ENCODE data around the gene KRTAP9-3.
"Not testable (repeated sequence)": the region's sequence is repeated elsewhere in the genome, so short reads cannot be mapped to it uniquely, and the experiment has no call there.

Gene KRTAP9-3, protein sequence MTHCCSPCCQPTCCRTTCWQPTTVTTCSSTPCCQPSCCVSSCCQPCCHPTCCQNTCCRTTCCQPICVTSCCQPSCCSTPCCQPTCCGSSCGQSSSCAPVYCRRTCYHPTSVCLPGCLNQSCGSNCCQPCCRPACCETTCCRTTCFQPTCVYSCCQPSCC

DNA sequence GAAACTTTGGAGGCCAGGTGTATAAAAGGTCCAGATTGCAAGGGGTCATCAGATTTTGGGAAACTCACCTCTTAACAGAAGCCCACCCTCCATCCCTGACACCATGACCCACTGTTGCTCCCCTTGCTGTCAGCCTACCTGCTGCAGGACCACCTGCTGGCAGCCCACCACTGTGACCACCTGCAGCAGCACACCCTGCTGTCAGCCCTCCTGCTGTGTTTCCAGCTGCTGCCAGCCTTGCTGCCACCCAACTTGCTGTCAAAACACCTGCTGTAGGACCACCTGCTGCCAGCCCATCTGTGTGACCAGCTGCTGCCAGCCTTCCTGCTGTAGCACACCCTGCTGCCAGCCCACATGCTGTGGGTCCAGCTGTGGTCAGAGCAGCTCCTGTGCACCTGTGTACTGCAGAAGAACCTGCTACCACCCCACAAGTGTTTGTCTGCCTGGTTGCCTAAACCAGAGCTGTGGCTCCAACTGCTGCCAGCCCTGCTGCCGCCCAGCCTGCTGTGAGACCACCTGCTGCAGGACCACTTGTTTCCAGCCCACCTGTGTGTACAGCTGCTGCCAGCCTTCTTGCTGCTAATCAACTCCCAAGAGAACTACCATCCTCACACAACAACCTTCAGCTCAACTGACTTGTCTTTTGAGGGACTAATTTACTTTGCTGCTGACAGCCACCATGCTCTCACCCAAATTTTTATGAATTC is at the start of gene KRTAP9-3:
Gene KRTAP9-3 (plus strand): TSS at position 51 of the 707 bp plus-strand sequence. CDS start 53 bp downstream, at position 104.
- H3K27ac ChIP-seq; H3K36me3 ChIP-seq; H3K27me3 ChIP-seq; H3K4me3 ChIP-seq; H3K4me1 ChIP-seq; DNase-seq; intact Hi-C loops (cut with DNase I; ENCODE audit: low total_unique reads); H3K9me3 ChIP-seq: not testable (repeated sequence)

DNA sequence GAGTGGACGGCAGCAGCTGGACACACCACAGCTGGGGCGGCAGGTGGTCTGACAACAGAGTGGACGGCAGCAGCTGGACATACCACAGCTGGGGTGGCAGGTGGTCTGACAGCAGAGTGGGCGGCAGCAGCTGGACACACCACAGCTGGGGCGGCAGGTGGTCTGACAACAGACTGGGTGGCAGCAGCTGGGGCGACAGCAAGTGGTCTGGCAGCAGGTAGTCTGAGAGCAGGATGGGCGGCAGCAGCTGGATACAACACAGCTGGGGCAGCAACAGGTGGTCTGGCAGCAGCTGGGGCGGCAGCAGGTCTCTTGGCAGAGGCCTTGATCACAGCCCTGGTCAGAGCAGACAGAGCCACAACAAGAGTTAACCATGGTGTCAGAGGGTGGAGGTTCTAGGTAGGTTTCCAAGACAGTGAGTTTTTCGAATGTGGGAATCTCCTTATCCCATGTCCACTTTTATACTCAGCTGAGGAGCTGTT is 47.7 kb upstream of the KRTAP9-3 start, which contains the start of gene KRTAP4-1:
Gene KRTAP4-1 (minus strand): TSS at position 432 of the 482 bp plus-strand sequence. CDS start 57 bp downstream, at position 375.
- H3K4me3 ChIP-seq: no peak within 1 kb of the TSS
- intact Hi-C loops (cut with DNase I; ENCODE audit: low total_unique reads): no loop called here
- H3K36me3 ChIP-seq: no peaks in the 10 kb centered on the region
- no peak for DNase-seq
- H3K27ac ChIP-seq: no peak within 1 kb of the TSS
- no peaks in the 10 kb centered on the region for H3K9me3 ChIP-seq
- H3K4me1 ChIP-seq: no peaks in the 10 kb centered on the region
- TF ChIP-seq, protein P1, sequence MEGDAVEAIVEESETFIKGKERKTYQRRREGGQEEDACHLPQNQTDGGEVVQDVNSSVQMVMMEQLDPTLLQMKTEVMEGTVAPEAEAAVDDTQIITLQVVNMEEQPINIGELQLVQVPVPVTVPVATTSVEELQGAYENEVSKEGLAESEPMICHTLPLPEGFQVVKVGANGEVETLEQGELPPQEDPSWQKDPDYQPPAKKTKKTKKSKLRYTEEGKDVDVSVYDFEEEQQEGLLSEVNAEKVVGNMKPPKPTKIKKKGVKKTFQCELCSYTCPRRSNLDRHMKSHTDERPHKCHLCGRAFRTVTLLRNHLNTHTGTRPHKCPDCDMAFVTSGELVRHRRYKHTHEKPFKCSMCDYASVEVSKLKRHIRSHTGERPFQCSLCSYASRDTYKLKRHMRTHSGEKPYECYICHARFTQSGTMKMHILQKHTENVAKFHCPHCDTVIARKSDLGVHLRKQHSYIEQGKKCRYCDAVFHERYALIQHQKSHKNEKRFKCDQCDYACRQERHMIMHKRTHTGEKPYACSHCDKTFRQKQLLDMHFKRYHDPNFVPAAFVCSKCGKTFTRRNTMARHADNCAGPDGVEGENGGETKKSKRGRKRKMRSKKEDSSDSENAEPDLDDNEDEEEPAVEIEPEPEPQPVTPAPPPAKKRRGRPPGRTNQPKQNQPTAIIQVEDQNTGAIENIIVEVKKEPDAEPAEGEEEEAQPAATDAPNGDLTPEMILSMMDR (IDR thresholded peaks at IDR 0.05): no peak
- H3K27me3 ChIP-seq: peaks cover 0 to 10% of the 10 kb centered on the region in 2 donors

- Histone ChIP-seq H3K9me3 (no peaks in the 10 kb centered on the region), H3K27ac (no peak overlapping the region), H3K36me3 (no peaks in the 10 kb centered on the region), H3K27me3 (peaks cover 0 to 12% of the 10 kb centered on the region in 2 donors), H3K4me3 (no peak overlapping the region), H3K4me1 (no peaks in the 10 kb centered on the region)
- DNase-seq: no peak
- TF ChIP-seq, protein P1 (IDR thresholded peaks at IDR 0.05): no peak
- intact Hi-C loops (cut with DNase I; ENCODE audit: low total_unique reads): no loop called here
Measured at GRCh38 chr17:41185001-41185400, 47.2 kb upstream of the KRTAP9-3 start.

GRCh38 chr17:41186872-41187271 is 45.4 kb upstream of the KRTAP9-3 start:
- intact Hi-C loops (cut with DNase I; ENCODE audit: low total_unique reads): no loop called here
- Histone ChIP-seq H3K4me1 (no peaks in the 10 kb centered on the region), H3K27ac (no peak overlapping the region), H3K4me3 (no peak overlapping the region), H3K27me3 (peaks cover 0 to 17% of the 10 kb centered on the region in 2 donors), H3K9me3 (no peaks in the 10 kb centered on the region), H3K36me3 (no peaks in the 10 kb centered on the region)
- DNase-seq: no peak
- TF ChIP-seq, protein P1 (IDR thresholded peaks at IDR 0.05): no peak

- H3K27me3 ChIP-seq: peaks cover 0 to 17% of the 10 kb centered on the region in 2 donors
- H3K36me3 ChIP-seq; intact Hi-C loops (cut with DNase I; ENCODE audit: low total_unique reads); DNase-seq; H3K27ac ChIP-seq; H3K4me3 ChIP-seq; H3K9me3 ChIP-seq; H3K4me1 ChIP-seq: not testable (repeated sequence)
Measured at GRCh38 chr17:41189837-41190318, 42.4 kb upstream of the KRTAP9-3 start, which contains the start of gene KRTAP9-1. TSS of gene KRTAP9-1 (plus strand) at chr17:41189887. CDS start at chr17:41189887, 0 bp downstream.

DNA sequence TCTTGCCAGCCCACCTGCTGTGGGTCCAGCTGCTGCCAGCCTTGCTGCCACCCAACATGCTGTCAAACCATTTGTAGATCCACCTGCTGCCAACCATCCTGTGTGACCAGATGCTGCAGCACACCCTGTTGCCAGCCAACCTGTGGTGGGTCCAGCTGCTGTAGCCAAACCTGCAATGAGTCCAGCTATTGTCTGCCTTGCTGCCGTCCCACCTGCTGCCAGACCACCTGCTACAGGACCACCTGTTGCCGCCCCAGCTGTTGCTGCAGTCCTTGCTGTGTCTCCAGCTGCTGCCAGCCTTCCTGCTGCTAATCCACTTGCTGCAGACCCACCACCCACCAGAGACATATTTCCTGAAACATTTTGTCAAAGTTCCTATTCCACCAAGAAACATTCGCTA is 41.9 kb upstream of the KRTAP9-3 start:
- Histone ChIP-seq H3K36me3 (no peaks in the 10 kb centered on the region), H3K9me3 (no peaks in the 10 kb centered on the region), H3K4me3 (no peak overlapping the region), H3K27ac (no peak overlapping the region), H3K27me3 (peaks cover 0 to 17% of the 10 kb centered on the region in 2 donors), H3K4me1 (no peaks in the 10 kb centered on the region)
- DNase-seq: no peak
- TF ChIP-seq, protein P1 (IDR thresholded peaks at IDR 0.05): no peak
- intact Hi-C loops (cut with DNase I; ENCODE audit: low total_unique reads): no loop called here
